IPS-15b (cell line): ENCODE measurements around the gene LCNL1.

Source experiments
- H3K27me3 ChIP-seq: one replicate; pipeline ENCODE4 v1.6.1; 2013; ENCODE audit warnings: low read length; ENCODE audit not compliant: control insufficient read depth, insufficient read depth
- H3K36me3 ChIP-seq: one replicate; pipeline ENCODE4 v1.6.1; 2013; ENCODE audit warnings: low read length; ENCODE audit not compliant: control insufficient read depth, insufficient read depth
- H3K4me1 ChIP-seq: one replicate; pipeline ENCODE4 v1.6.1; 2013; ENCODE audit warnings: mild to moderate bottlenecking, low read length; ENCODE audit not compliant: control insufficient read depth, insufficient read depth
- H3K4me3 ChIP-seq: one replicate; pipeline ENCODE4 v1.5.1; 2013; ENCODE audit warnings: low read depth, low read length
- H3K9ac ChIP-seq: one replicate; pipeline ENCODE4 v1.6.1; 2013; ENCODE audit warnings: low read depth, mild to moderate bottlenecking, low read length
- H3K9me3 ChIP-seq: one replicate; pipeline ENCODE4 v1.6.1; 2013; ENCODE audit warnings: mild to moderate bottlenecking, low read length; ENCODE audit not compliant: control insufficient read depth, insufficient read depth

LCNL1 gene

DNA sequence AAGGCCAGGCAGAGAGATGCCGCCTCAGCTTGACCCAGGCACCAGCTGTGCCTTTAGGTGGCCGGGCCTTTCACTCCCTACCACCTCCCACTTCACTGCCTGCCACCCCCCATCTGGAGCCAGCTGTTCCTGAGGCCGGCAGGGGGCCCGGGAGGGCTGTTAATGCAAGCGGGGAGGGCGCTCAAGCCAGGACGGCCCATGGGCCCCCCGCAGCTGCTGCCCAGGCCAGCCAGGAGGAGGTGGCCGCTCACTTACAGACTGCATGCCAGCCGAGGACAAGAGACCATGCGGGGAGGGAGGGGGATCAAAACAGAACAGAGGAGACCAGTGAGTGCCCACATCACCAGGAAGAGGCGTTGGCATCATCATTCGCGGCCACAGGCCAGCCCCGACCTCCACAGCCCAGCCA is 40.8 kb downstream of the LCNL1 start:
- Histone ChIP-seq H3K9ac (no peak overlapping the region), H3K36me3 (no peaks in the 10 kb centered on the region)

DNA sequence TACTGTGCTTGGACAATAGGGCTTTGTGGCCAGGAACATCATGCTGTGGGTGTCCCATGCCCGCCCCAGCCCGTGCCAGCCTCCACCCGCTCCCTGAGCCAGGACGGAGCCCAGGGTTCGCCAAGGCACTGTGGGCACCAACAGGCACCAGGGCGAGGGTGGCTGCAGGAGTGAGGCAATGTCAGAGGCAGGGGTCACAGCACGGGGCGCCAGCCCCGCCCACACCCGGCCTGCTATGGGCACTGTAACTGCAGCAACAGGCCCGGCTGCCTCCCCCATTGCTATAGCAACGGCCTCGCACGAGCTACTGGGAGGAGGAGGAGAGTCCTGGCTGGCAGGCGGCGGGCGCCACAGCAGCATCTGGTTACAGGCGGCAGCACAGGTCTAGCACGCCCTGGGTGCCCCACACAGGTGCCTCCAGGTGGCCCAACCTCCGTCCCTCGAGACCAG is 42.7 kb downstream of the LCNL1 start:
- H3K9me3 ChIP-seq, result no peaks in the 10 kb centered on the region
- H3K27me3 ChIP-seq, result peaks cover 22% of the 10 kb centered on the region
- no peaks in the 10 kb centered on the region for H3K36me3 ChIP-seq
- no peaks in the 10 kb centered on the region for H3K4me1 ChIP-seq
- H3K4me3 ChIP-seq, result no peak overlapping the region
- no peak overlapping the region for H3K9ac ChIP-seq

More for the DNA sequence above, 40.8 kb downstream of the LCNL1 start:
- Histone ChIP-seq H3K27me3 (peaks cover 17% of the 10 kb centered on the region), H3K4me3 (no peak overlapping the region), H3K4me1 (no peaks in the 10 kb centered on the region), H3K9me3 (no peaks in the 10 kb centered on the region)

DNA sequence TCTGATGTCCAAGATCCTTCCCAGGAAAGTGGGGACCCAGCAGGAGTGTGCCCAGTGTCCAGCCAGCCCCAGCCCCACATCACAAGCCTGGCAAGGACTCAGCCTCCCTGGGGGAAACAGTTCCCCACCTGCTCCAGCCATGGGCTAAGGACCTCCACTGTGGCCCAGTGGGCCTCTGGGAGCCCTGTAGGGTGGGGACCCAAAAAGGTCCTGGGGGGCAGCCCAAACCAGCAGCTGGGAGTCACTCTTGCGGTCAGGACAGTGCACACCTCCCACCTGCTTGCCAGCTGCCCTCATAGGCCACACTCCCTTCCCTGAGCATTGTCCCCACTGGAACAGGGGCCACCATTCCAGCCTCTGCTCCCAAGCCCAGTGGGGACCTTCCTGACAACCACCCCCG is 43.6 kb downstream of the LCNL1 start:
- H3K36me3 ChIP-seq, result no peaks in the 10 kb centered on the region
- no peak overlapping the region for H3K9ac ChIP-seq
- no peak overlapping the region for H3K4me3 ChIP-seq
- no peaks in the 10 kb centered on the region for H3K9me3 ChIP-seq
- H3K27me3 ChIP-seq, result peaks cover 22% of the 10 kb centered on the region
- H3K4me1 ChIP-seq, result no peaks in the 10 kb centered on the region

DNA sequence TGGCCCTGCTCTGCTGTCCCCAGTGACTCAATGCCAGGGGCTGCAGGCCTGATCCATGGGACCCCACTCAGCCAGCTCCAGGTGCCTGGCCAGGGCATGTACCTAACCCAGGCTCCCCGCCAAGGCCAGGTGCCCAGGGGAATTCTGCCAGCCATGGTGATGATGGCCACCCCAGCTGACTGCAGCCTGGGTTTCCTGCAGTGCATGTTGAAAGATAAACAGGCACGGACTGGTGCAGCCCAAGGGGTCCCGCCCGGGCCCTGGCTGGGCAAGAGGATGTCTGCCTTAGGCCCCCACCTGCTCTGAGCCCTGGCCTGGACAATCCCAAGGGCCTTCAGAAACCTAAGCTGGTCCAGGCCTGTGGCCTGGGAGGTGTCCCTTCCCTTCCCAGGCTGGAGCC is 44.0 kb downstream of the LCNL1 start:
- H3K9me3 ChIP-seq, result no peaks in the 10 kb centered on the region
- H3K36me3 ChIP-seq, result no peaks in the 10 kb centered on the region
- no peak overlapping the region for H3K9ac ChIP-seq
- peaks cover 22% of the 10 kb centered on the region for H3K27me3 ChIP-seq
- no peaks in the 10 kb centered on the region for H3K4me1 ChIP-seq
- no peak overlapping the region for H3K4me3 ChIP-seq

DNA sequence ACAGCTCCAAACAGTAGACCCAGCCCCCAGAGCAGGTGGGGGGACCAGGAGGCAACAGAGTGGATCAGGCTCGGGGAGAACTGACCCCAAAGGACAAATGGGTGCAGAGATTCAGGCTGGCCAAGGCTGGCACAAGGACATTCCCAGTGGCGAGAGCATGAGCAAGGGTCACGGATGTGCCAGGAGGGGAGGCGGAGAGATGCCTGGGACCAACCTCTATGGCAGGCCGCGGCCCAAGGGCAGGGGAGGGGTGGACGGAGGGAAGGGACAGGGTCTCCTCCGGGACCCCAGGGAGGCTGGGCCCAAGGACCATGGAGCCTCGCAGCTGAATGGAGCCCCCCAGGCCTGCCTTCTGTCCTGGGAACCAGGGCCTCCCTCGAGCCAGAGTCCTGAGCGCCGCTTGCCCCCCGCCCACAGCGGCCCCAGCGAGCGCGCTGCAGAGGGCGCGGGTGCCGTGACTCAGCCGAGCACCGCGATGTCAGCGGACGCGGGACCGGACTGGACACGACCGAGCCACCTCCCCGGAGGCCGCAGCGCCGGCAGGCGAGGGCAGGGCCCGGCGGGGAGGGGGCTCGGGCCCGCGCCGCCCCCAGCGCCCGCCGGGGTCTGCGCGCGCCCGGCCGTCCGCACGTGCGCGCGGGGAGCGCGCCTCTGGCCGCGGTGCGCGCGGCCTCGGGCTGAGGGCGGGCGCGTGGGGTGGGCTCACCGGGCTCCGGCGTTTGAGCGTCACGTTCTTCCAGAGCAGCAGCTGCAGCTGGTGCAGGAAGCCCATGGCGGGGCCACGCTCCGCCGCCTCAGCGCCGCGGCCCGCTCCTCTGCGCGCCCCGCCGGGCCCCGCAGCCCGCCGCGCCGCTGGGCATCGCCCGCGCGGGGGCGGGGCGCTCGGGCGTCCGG is 44.8 kb downstream of the LCNL1 start, which contains the start of gene ABCA2:
Gene ABCA2, minus strand, starts transcription at position 869 of the 894 bp plus-strand sequence. Its CDS starts 97 bp downstream, at position 772.
- Histone ChIP-seq H3K27me3 (peaks cover 22% of the 10 kb centered on the region), H3K36me3 (no peaks in the 10 kb centered on the region), H3K9me3 (no peaks in the 10 kb centered on the region), H3K4me1 (no peaks in the 10 kb centered on the region), H3K9ac (no peak within 1 kb of the TSS), H3K4me3 (peak within 1 kb of the TSS; percentile 58)

DNA sequence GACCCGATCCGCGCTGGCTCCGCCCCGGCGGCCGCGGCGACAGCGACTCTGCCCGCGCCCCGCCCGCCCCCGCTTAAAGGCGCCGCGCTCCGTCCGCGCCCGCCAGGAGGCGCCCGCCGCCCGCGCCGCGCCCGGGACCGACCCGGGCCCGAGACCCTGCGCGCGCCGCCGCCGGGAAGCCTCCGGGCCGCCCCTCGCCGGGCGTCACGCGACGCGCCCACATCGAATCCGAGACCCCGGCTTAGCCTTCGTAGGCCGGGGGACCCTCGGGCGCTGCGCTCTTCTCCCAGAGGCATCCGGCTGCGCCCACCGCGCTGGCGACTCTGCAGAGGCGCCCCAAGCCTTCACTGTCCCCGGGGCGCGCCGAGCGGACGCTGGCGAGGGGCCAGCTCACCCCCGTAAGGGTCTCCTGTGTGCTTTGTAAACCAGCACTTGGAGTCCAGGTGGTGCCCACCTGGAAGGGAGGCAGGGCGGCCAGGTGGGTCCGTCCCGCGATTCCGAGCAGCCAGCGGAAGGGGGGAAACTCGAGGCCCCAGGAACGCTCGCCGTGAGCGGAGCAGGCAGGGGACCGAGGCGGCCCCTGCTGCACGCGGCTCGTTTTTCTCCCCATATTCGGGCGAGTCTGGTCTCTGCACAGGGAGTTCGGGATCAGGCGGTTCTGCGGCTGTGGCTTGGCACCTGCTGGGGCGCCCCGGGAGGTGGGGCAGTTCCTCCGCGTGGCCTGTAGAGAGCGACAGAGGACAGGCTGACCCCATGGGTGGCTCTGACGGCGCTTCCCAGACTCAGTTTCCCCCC is 45.7 kb downstream of the LCNL1 start:
- Histone ChIP-seq H3K4me3 (peak overlapping the region; percentile 58), H3K9me3 (no peaks in the 10 kb centered on the region), H3K9ac (no peak overlapping the region), H3K36me3 (no peaks in the 10 kb centered on the region), H3K27me3 (peaks cover 22% of the 10 kb centered on the region), H3K4me1 (no peaks in the 10 kb centered on the region)

DNA sequence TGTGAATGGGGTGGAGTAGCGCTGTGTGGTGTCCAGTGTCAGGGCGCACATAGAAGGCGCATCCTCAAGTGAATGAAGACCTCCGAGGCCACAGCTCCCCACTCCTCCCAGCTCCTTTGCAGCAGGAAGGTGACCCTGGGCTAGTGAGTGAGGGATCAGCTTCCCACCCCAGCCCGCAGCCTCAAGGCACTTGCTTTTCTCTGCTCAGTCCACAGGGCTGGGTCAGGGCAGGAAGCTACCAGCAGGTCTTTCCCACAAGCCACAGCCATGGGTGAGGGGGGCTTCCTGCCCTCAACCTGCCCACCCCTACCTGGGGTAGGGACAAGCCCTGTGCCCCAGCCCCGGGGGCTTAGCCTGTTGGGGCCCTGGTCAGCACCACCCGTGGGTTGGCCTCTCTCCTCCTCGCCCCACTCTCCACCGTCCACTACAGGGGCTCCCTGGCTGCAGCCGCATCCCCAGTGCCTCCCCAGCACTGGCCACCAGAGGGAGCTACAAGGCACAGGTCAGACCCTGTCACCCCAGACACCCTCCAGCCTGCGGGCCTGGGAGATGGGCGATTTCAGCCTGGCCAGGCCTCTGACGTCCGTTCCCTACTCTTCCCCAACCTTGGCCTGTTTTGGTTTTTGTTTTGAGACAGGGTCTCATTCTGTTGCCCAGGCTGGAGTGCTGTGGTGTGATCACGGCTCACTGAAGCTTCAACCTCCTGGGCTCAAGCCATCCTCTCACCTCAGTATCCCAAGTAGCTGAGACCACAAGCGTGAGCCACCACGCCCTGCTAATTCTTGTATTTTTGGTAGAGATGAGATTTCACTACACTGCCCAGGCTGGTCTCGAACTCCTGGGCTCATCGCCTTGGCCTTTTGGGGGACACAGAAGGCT is 46.5 kb downstream of the LCNL1 start:
- Histone ChIP-seq H3K4me1 (no peaks in the 10 kb centered on the region), H3K27me3 (peaks cover 22% of the 10 kb centered on the region), H3K9ac (no peak overlapping the region), H3K4me3 (peak overlapping the region; percentile 58), H3K36me3 (no peaks in the 10 kb centered on the region), H3K9me3 (no peaks in the 10 kb centered on the region)

DNA sequence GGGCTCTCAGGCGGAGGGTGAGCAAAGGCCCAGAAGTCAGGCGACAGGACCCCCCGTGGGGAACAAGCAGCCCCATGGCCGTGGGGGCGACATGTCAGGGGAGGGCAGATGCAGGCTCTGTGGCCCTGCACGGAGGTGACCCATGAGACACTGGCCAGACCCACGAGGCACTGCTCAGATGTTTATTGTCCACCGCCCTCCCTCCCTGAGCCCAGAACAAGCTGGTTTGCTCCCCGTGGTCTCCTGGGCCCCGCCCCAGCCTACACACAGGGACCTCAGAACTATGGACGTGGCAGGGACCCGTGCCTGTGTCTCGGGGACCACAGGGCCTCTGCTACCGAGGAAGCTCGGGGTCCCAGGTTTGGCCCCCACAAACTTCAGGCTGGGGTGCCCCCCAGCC is 47.2 kb downstream of the LCNL1 start:
- H3K9me3 ChIP-seq, result no peaks in the 10 kb centered on the region
- no peaks in the 10 kb centered on the region for H3K36me3 ChIP-seq
- H3K27me3 ChIP-seq, result peaks cover 22% of the 10 kb centered on the region
- no peaks in the 10 kb centered on the region for H3K4me1 ChIP-seq
- no peak overlapping the region for H3K4me3 ChIP-seq
- no peak overlapping the region for H3K9ac ChIP-seq

DNA sequence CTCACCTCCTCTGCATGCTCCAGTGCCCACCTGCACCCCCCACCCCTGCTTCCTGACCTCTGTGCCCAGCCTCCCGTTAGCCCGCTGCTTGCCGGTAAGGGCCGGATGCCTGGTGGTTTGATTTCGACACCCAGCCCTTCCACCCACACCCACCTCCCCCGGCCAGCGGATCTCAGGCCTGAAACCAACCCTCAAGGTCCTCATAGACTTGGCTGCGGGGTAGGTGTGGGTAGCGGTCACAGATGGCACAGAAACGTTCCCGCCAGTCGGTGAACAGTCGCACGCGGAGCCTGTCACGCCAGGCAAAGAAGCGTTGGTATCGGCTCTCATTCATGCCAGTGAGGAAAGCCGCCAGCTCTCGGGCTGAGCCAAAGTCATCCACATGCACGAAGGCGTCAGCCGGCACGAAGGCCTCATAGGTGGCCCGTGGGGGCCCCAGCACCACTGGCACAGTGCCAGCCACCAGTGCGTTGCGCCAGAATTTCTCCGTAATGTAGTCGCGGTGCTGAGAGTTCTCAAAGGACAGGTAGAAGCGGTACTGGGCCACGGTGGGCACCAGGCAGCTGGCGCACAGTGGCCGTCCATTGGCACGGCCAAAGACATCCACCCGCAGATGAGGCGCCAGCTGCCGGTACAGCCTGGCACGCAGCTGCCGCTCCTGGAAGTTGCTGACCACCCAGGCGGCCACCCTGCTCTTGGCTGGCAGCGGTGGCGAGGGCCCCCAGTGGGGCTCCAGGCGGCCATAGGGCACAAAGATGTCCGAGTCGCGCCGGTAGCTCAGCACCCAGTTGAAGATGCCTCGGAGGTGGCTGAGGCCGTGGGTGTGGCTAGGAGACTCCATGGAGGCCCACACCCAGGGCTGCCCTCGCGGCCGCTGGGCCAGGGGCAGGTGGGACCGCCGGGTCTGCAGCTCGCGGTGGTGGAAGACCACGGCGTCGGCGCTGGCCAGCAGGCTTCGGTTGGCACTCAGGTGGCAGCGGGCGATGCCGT is 48.0 kb downstream of the LCNL1 start:
- H3K36me3 ChIP-seq, result no peaks in the 10 kb centered on the region
- H3K27me3 ChIP-seq, result peaks cover 22% of the 10 kb centered on the region
- H3K4me3 ChIP-seq, result no peak overlapping the region
- no peaks in the 10 kb centered on the region for H3K4me1 ChIP-seq
- no peak overlapping the region for H3K9ac ChIP-seq
- H3K9me3 ChIP-seq, result no peaks in the 10 kb centered on the region

DNA sequence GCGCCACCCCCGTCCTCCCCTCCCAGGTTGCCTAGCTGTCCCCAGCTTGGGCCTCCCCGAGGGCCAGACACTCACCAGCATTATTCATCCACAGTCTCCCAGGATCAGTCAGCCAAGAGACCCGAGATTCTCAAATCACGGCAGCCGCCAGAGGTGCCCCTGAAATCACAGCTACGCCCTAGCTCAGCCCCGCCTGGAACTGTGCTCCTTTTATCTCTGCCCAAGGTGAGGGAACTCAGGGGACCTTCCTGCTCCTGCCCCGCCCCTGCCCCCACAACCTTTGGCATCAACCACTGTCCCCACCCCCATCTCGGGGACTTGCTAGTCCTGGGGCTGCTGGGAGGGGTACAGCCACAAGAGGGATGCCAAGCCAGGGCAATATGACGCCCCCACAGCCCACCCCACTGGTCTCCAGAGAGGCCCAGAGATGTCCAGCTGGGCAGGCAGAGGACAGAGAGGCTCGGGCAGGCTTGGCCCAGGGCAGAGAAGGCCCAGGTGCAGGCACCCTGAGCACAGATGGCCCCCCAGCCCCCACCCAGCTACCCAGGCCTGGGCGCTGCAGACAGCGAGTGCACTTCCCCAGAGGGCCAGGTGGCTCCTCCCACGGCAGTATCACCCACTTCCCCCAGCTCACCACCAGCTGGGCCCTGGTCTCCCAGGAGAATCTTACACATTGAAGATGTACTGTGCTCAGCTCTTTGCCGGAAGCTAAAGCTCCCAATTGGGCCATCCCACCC is 49.3 kb downstream of the LCNL1 start, which contains the start of gene FUT7:
Gene FUT7, minus strand, starts transcription at position 185 of the 737 bp plus-strand sequence. Its CDS starts 97 bp downstream, at position 88.
- H3K4me1 ChIP-seq, result no peaks in the 10 kb centered on the region
- H3K9me3 ChIP-seq, result no peaks in the 10 kb centered on the region
- H3K9ac ChIP-seq, result no peak within 1 kb of the TSS
- H3K4me3 ChIP-seq, result no peak within 1 kb of the TSS
- peaks cover 12% of the 10 kb centered on the region for H3K27me3 ChIP-seq
- H3K36me3 ChIP-seq, result no peaks in the 10 kb centered on the region
